Upper lobe of left lung (tissue), 4 donors: ENCODE results near the gene WDR49.

Source experiments
- CTCF ChIP-seq, 6 experiments: fragments of 450-650 bp in 4 of 6; fragments of 200-600 bp in 2 of 6; sonication (generic) in 2 of 6; IDR thresholded peaks; one replicate each; pipeline ENCODE4 v1.5.1; 2016 to 2019; ENCODE audit warnings: antibody characterized with exemption in 6 of 6
- POLR2A ChIP-seq, 4 donors: fragments of 450-650 bp; IDR thresholded peaks; one replicate each; pipeline ENCODE4 v1.5.1; 2016 to 2017; ENCODE audit warnings: antibody characterized with exemption in 4 of 4, mild to moderate bottlenecking in 2 of 4
- POLR2AphosphoS5 ChIP-seq, 2 donors: sonication (generic); formaldehyde crosslinking; IDR thresholded peaks; one replicate each; pipeline ENCODE4 v1.5.1; 2017; ENCODE audit warnings: antibody characterized with exemption in 2 of 2

GRCh38 chr3:167656821-167657220 is 3.1 kb upstream of the WDR49 start:
- TF ChIP-seq POLR2AphosphoS5 (IDR thresholded peaks at IDR 0.05): no peak
- TF ChIP-seq POLR2A (IDR thresholded peaks at IDR 0.05): no peak
- no peak for TF ChIP-seq CTCF (IDR thresholded peaks at IDR 0.05)
